Keratinocyte (primary cell): ENCODE measurements around the gene RNF212. TPM values are rescaled to one million over a fixed set of nuclear protein-coding genes. Genes with fewer than 3 reads are reported as not detected.
"Not testable (repeated sequence)": the region's sequence is repeated elsewhere in the genome, so short reads cannot be mapped to it uniquely, and the experiment has no call there.

Source experiments
- DNase-seq: peaks from one replicate; pipeline ENCODE4 v3.0.0-alpha.2; 2011; ENCODE audit warnings: low read depth, missing footprints, low spot score
- FAIRE-seq: peaks from 2 replicates; lab custom pipeline; 2011; peaks lifted over from hg19 to GRCh38; lab: Jason Lieb, UNC
- H2AFZ ChIP-seq: 2 replicates; pipeline ENCODE4 v1.6.0; 2012; ENCODE audit warnings: low read length, control low read depth, inconsistent platforms; ENCODE audit not compliant: control insufficient read depth
- H3K27ac ChIP-seq: 2 replicates; pipeline ENCODE4 v1.5.1; 2011; ENCODE audit warnings: low read length; ENCODE audit not compliant: control insufficient read depth, insufficient read depth
- H3K27me3 ChIP-seq: 3 replicates; pipeline ENCODE4 v1.6.0; 2011; ENCODE audit warnings: low read length; ENCODE audit not compliant: control insufficient read depth, insufficient read depth; ENCODE audit errors: extremely low read depth
- H3K36me3 ChIP-seq, 2 experiments: 2 replicates in 1 of 2; 3 replicates in 1 of 2; pipeline ENCODE4 v1.5.1; 2011; ENCODE audit warnings: low read length in 2 of 2, mild to moderate bottlenecking in 1 of 2; ENCODE audit not compliant: control insufficient read depth in 2 of 2, insufficient read depth in 2 of 2; ENCODE audit errors: extremely low read depth in 1 of 2
- H3K4me1 ChIP-seq: 3 replicates; pipeline ENCODE4 v1.5.1; 2011; ENCODE audit warnings: low read length; ENCODE audit not compliant: control insufficient read depth, insufficient read depth; ENCODE audit errors: extremely low read depth
- H3K4me2 ChIP-seq: 3 replicates; pipeline ENCODE4 v1.6.0; 2011; ENCODE audit warnings: low read depth, low read length; ENCODE audit not compliant: control insufficient read depth, insufficient read depth; ENCODE audit errors: extremely low read depth
- H3K4me3 ChIP-seq, 3 experiments: fragments of 200-600 bp in 1 of 3; sonication (generic) in 1 of 3; 2 replicates in 2 of 3; 3 replicates in 1 of 3; pipeline ENCODE4 v1.5.1; 2011 to 2016; ENCODE audit warnings: low read length in 3 of 3, mild to moderate bottlenecking in 3 of 3, control low read depth in 2 of 3, inconsistent platforms in 1 of 3, low read depth in 1 of 3, mixed read lengths in 1 of 3, mixed run types in 1 of 3, moderate library complexity in 1 of 3; ENCODE audit not compliant: control insufficient read depth in 2 of 3, insufficient read depth in 2 of 3; ENCODE audit errors: extremely low read depth in 1 of 3
- H3K79me2 ChIP-seq: 2 replicates; pipeline ENCODE4 v1.6.0; 2012; ENCODE audit warnings: low read length; ENCODE audit not compliant: control insufficient read depth, insufficient read depth
- H3K9ac ChIP-seq: 3 replicates; pipeline ENCODE4 v1.6.0; 2011; ENCODE audit warnings: low read length; ENCODE audit not compliant: control insufficient read depth, insufficient read depth; ENCODE audit errors: extremely low read depth
- H3K9me1 ChIP-seq: 3 replicates; pipeline ENCODE4 v1.6.0; 2011; ENCODE audit warnings: low read length; ENCODE audit not compliant: control insufficient read depth, insufficient read depth; ENCODE audit errors: extremely low read depth
- H3K9me3 ChIP-seq: 2 replicates; pipeline ENCODE4 v1.5.1; 2012; ENCODE audit warnings: low read depth, low read length; ENCODE audit not compliant: control insufficient read depth
- H4K20me1 ChIP-seq: 3 replicates; pipeline ENCODE4 v1.6.0; 2011; ENCODE audit warnings: low read length; ENCODE audit not compliant: control insufficient read depth, insufficient read depth; ENCODE audit errors: extremely low read depth
- CTCF ChIP-seq, 3 experiments: IDR thresholded peaks in 1 of 3; conservative IDR thresholded peaks in 1 of 3; optimal IDR thresholded peaks in 1 of 3; 2 replicates in 2 of 3; 3 replicates in 1 of 3; pipeline versions ENCODE3 to v1.5.1; 2011; ENCODE audit warnings: low read length in 3 of 3, mild to moderate bottlenecking in 3 of 3, moderate library complexity in 2 of 3, control low read depth in 1 of 3, inconsistent platforms in 1 of 3; ENCODE audit not compliant: insufficient read depth in 2 of 3; ENCODE audit errors: extremely low read depth in 1 of 3
- EZH2 ChIP-seq: IDR thresholded peaks from one replicate; pipeline ENCODE4 v1.6.1; 2012; ENCODE audit warnings: inconsistent platforms, mild to moderate bottlenecking, low read length, moderate library complexity
- dilution Hi-C: fragments of 300-500 bp; cut with MboI; formaldehyde crosslinking; loops from one replicate; pipeline ENCODE4 v1.7.0; 2020; ENCODE audit warnings: low sequenced_read_pairs; ENCODE audit not compliant: extremely low pct_ligation_motif_present
- polyA plus RNA-seq, 5 experiments: library from polyadenylated mRNA; depleted of rRNA in 3 of 5; stranded (reverse) in 3 of 5; stranded (forward) in 1 of 5; unstranded in 1 of 5; fragments of >200 nt; gene quantifications; 1 replicate in 1 of 5; 2 replicates in 3 of 5; 3 replicates in 1 of 5; pipeline versions ENCODE4 v1.2.1 to v1.2.3, GENCODE V29; 2011 to 2012; ENCODE audit warnings: missing spikeins in 2 of 5, low read depth in 1 of 5, low replicate concordance in 1 of 5

RNF212 gene
- polyA plus RNA-seq, 1 donor (not counting 4 experiments of a cell fraction or from before 2014, with no cell fraction given), result 0.16 TPM

DNA sequence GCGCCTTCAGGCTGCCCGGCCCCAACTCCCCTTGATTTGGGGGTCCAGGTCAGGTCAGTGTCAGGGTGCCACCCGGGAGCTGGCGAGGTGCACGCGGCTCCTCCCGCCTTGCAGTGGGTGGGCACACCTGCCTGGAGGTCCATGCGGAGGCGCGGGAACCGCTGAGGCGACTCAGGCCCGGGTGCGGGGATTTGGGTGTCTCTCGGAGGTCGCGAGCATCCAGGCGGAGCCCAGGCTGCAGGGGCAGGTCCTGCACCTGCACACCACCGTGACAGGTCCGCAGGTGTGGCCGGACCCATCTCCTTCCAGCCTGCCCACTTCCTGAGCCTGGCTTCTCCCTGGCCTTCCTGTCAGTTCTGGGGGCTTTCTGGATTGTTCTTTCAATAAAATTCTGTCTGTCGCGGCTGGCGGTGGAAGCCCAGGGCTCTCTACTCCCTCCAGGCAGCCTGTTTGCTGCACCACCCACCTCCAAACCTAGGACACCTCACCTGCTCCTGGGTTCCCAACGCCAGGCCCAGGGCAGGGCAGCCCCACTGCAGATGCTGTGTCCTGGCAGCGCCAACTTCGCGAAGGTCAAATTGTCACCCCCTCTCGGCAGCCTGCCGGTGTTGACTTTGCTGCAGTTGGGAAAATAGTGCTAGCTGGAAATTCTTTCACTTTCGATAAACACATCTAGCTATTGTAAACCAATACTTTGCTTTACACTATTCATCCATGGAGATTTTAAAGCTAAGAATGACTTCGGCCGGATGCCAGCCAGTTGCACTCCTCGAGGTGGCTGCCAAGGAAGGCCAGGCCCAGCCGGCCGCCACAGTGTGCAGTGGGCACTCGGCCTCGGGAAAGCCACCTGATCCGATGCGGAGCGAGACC, 66.0 kb downstream of the RNF212 start:
- H2AFZ ChIP-seq, result peak overlapping the region; percentile 19

DNA sequence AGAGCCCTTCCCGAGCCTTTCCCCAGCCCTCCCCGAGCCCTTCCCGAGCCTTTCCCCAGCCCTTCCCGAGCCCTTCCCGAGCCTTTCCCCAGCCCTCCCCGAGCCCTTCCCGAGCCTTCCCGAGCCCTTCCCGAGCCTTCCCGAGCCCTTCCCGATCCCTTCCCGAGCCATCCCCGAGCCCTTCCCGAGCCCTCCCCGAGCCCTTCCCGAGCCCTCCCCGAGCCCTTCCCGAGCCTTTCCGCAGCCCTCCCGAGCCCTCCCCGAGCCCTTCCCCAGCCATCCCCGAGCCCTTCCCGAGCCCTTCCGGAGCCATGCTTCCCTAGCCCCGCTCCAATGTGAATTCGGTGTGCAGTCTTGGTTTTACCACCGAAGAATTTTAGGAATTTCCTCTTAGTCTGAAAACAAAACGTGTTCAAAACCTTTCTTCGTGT, 66.8 kb downstream of the RNF212 start:
- H3K79me2 ChIP-seq, H3K9me3 ChIP-seq, DNase-seq, H3K9ac ChIP-seq, H3K4me3 ChIP-seq, dilution Hi-C loops, H4K20me1 ChIP-seq, H3K9me1 ChIP-seq, H3K36me3 ChIP-seq, H3K27ac ChIP-seq: not testable (repeated sequence)
- Histone ChIP-seq H2AFZ (peak overlapping the region; percentile 19), H3K4me1 (peaks cover 21% of the 10 kb centered on the region), H3K4me2 (peak overlapping the region; percentile 71), H3K27me3 (peaks cover 42% of the 10 kb centered on the region)
- peak; percentile 57 for FAIRE-seq

More for the DNA sequence above, 66.0 kb downstream of the RNF212 start:
- Histone ChIP-seq H3K9ac (no peak overlapping the region), H3K36me3 (no peaks in the 10 kb centered on the region), H3K4me1 (peaks cover 15% of the 10 kb centered on the region), H3K27me3 (peaks cover 50% of the 10 kb centered on the region), H3K9me3 (peaks cover 3% of the 10 kb centered on the region), H3K4me3 (no peak overlapping the region), H3K27ac (no peak overlapping the region), H3K9me1 (no peaks in the 10 kb centered on the region), H3K4me2 (peak overlapping the region; percentile 71), H3K79me2 (no peaks in the 10 kb centered on the region), H4K20me1 (no peaks in the 10 kb centered on the region)
- FAIRE-seq (no peak), DNase-seq (no peak)
- dilution Hi-C loops, result no loop called here
- TF ChIP-seq EZH2 (no peak), CTCF (optimal IDR thresholded peaks at IDR 0.05 in 1 of 3, IDR thresholded peaks at IDR 0.05 in 1 of 3, conservative IDR thresholded peaks at IDR 0.05 in 1 of 3; ENCODE audit: extremely low read depth in 1 of 3, insufficient read depth in 2 of 3, low read length in 3 of 3) (no peak)
